GM21723 (cell line): ENCODE measurements around the gene XCR1.
"Not testable (repeated sequence)": the region's sequence is repeated elsewhere in the genome, so short reads cannot be mapped to it uniquely, and the experiment has no call there.

ENCODE experiments used
- ATAC-seq: cut with Tn5 transposase; IDR thresholded peaks from one replicate; pipeline ENCODE4 v1.9.1; 2021; ENCODE audit warnings: mild to moderate bottlenecking, moderate library complexity; ENCODE audit not compliant: unreplicated experiment

Gene XCR1, protein sequence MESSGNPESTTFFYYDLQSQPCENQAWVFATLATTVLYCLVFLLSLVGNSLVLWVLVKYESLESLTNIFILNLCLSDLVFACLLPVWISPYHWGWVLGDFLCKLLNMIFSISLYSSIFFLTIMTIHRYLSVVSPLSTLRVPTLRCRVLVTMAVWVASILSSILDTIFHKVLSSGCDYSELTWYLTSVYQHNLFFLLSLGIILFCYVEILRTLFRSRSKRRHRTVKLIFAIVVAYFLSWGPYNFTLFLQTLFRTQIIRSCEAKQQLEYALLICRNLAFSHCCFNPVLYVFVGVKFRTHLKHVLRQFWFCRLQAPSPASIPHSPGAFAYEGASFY

GRCh38 chr3:46027021-46027705 lies at the start of gene XCR1:
TSS of gene XCR1 (minus strand) at chr3:46027483. CDS start at chr3:46021947, 5,536 bp downstream.
- ATAC-seq, result no peak

DNA sequence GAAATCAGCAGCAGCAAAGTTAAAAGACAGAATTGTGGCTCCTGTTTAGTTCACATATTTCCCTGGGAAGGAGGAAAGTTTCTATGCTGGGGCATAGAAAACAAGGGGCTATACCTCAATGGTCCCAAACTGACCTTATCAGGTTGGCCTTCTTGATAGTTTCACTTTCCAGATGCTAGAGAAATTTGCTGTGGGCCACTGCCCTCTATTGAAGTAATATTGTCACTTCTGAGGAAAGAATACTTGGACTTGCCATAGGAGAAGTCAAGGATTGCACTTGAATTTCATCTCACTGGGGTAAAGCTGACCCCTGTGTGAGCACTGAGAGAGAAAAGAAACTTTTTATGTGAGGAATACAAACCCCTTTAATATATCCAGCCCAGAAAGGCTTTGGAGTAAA lies 49.3 kb upstream of the XCR1 start:
- ATAC-seq, result no peak

GRCh38 chr3:46075816-46076215 lies 48.5 kb upstream of the XCR1 start:
- ATAC-seq, result no peak

- no peak for ATAC-seq
Measured at GRCh38 chr3:46071222-46071858, 44.1 kb upstream of the XCR1 start.

DNA sequence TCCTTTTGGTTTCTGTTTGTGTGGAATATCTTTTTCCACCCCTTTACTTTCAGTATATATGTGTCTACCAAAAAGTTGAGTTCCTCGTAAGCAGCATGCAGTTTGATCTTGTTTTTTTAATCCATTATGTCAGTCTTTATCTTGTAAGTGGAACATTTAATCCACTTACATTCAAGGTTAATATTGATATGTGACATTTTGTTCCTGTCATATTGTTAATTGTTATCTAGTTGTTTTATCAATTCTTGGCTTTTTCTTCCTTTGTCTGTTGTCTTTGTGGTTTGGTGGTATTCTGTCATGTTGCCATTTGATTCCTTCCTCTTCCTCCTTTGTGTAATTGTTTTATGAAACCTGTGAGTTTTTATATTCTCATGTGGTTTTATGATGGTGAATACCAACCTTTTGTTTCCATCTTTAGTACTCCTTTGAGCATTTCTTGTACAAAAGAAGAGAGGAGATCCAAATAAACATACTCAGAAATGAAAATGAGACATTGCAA lies 43.4 kb upstream of the XCR1 start:
- no peak for ATAC-seq

DNA sequence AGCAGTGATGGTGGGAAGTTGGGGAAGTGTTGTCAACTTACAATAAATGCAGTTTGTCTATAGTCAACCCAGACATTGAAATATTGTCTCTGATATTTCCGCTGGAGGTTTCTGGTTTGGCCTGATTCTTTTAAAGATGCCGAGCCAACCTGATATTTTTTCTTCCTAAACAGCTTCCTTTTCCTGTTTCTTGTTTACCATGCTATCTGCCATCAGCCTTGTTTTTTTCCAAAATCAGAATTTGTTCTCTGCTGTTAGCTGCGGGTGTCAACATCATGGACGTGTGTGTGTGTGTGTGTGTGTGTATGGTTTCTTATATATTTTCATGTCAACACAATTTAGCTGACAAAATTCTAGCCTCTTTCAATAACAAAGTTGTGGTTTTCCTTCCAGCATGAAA lies 41.2 kb upstream of the XCR1 start:
- ATAC-seq, result no peak

GRCh38 chr3:46067401-46067800 lies 40.1 kb upstream of the XCR1 start:
- no peak for ATAC-seq

DNA sequence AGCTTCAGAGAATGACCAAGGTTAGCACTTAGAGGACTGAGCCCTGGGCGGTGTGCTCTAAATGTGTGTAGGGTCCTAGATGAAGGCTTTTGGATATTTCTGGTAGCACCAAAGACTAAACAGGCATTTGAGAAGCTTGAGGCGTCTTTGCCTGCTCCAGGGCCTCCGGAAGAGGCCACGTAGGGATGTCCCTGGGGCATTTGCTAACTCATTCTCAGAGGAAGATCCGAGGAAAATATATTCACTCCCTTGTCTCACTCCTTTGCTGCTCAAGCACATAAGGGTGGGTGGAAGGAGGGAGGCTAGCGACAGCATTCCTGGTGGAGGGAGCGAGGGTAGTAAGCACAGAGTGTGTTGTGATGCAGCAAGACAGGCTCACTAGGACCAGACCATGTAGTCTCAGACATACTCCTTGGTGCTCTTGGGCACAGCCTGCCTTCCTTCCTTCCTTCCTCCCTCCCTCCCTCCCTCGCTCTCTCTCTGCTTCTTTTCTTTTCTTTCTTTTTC lies 38.5 kb upstream of the XCR1 start:
- ATAC-seq, result no peak

- ATAC-seq, result peak; percentile 63
Measured at GRCh38 chr3:46065294-46065705, 38.0 kb upstream of the XCR1 start.

DNA sequence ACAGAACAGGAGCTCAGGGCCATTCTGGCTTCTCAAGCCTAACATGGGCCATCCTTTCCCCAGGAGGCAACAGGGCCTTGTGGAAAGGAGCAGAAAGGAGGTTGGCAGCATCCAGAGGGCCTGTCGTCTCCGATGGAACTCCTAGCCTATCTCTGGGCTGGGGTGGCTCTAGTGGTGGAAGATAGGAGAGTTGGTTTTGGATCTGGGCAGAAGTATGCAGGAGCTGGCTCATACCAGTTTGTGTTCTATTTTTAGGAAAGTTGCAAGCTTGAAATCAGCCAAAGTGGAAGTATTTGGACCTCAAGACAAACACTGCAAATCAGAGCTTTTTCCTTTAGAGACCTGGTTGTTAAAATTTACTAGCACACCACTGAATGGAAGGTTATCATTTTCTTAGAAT lies 35.4 kb upstream of the XCR1 start:
- no peak for ATAC-seq

GRCh38 chr3:46061887-46062286 lies 34.6 kb upstream of the XCR1 start:
- no peak for ATAC-seq

DNA sequence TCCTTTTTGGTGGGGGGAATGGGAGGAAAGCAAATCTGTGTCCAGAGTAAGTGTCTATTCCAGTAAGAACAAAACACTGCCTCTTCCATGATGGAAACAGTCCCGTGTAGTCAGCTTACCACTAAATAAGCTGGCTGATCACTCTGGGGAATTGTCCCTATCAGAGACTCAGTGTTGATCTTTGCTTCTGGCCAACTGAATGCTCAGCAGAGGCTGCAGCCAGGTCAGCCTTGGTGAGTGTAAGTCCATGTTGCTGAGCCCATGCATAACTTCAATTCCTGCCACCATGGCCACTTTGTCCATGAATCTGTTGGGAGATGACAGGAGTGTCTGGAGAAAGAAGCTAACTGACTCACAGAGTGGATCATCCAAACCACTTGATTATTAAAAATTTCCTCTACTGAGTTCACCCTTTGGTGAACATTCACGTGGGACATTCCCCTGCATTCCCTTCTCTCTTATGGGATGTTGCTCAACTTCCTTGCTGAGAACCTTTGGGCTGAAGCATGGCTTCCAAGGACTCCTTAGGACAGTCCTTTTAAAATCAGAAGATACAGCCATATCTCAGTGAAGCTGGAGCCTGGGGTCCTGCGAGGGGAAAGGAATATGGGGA lies 33.9 kb upstream of the XCR1 start:
- no peak for ATAC-seq

DNA sequence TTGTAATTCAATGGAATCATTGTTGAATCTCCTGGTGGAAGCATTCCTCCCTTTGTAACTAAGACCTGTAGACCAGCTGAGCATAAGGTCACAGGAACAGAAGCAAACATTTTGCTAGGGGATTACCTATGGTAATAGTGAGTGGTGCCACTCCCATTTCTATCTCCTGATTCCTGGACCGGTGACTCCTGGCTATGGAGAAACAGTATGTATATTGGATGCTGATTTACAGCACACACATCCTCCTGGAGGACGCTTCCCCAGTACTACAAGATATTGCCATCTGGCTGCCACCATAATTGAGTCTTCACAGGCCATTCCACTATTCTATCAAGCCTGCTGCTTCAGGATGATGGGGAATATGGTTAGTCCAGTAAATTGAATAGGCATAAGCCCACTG lies 33.3 kb upstream of the XCR1 start:
- ATAC-seq, result no peak

GRCh38 chr3:46059432-46059831 lies 32.1 kb upstream of the XCR1 start:
- ATAC-seq, result no peak

GRCh38 chr3:46058981-46059380 lies 31.7 kb upstream of the XCR1 start:
- ATAC-seq, result no peak

DNA sequence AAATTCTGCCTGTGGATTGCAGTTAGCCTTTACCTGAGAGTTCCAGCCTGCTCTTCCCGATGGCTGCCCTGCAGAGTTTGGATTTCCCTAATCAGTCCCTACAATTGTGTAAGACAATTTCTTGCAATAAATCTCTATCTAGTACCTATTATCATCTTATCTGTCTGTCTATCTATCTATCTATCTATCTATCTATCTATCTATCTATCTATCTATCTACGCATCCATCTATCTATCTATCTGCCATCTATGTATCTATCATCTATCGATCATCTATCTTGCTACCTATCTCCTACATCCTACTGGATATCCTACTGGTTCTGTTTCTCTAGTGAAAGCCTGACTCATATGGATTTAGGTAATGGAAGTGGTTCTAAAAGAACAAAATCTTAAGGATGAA lies 30.4 kb upstream of the XCR1 start:
- ATAC-seq, result no peak

GRCh38 chr3:46056686-46057085 lies 29.4 kb upstream of the XCR1 start:
- no peak for ATAC-seq

DNA sequence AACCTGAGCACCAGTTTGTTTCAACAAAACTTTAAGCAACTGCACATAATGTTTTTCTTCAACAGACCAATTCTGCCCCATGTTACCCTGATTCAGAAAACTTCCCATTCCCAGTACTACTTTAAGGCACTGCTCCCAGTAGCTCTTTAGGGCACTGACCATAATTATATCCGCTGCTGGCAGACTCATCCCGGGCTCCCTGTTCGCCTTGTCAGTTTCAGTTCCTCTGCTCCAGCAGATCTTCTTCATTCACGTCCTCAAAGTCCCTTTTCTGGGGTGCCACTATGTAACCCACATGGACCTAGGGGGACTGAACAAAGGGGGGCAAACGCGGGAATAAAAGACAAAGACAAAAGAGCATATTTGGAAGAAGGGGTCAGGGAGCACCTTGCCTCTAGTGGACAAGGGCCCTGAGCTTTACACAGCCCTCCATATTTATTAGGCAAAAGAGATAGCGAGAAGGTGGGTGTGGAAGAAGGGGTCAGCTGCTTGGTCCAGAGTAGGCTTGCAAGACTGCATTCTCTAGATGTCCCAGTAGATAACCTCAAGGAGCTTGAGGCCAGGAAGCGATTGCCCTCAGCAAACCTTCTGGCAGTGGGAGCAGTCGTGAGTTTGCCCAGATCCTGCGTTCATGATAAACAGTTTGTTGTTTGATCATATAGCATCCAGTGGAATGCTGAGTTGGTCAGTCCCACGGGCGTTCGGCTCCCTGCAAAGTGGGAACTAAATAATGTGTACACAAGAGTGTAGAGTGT lies 26.7 kb upstream of the XCR1 start:
- ATAC-seq, result not testable (repeated sequence)

GRCh38 chr3:46053265-46053664 lies 26.0 kb upstream of the XCR1 start:
- not testable (repeated sequence) for ATAC-seq

- no peak for ATAC-seq
Measured at GRCh38 chr3:46052531-46052930, 25.2 kb upstream of the XCR1 start.

DNA sequence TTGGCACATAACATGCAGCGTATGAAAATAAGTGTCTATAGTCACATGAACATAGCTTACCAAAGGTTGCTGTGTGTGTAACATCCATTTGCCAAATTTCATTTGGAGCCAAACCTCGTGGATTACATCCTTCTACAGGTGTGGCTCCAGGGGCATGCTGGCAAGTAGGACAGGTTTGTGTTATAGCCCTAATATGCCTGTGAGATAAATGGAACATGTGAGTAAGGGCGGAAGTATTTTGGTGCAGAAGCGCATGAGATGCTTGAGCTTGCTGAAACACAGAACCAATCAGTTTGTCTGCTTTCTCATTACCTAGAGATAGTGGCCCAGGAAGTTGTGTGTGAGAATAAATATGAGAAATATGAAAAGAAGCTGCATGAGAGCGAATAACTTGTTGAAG lies 21.8 kb upstream of the XCR1 start:
- ATAC-seq, result no peak
